ENCODE measurements around the gene GET4.
"Not testable (repeated sequence)": the region's sequence is repeated elsewhere in the genome, so short reads cannot be mapped to it uniquely, and the experiment has no call there.

The GET4 gene

DNA sequence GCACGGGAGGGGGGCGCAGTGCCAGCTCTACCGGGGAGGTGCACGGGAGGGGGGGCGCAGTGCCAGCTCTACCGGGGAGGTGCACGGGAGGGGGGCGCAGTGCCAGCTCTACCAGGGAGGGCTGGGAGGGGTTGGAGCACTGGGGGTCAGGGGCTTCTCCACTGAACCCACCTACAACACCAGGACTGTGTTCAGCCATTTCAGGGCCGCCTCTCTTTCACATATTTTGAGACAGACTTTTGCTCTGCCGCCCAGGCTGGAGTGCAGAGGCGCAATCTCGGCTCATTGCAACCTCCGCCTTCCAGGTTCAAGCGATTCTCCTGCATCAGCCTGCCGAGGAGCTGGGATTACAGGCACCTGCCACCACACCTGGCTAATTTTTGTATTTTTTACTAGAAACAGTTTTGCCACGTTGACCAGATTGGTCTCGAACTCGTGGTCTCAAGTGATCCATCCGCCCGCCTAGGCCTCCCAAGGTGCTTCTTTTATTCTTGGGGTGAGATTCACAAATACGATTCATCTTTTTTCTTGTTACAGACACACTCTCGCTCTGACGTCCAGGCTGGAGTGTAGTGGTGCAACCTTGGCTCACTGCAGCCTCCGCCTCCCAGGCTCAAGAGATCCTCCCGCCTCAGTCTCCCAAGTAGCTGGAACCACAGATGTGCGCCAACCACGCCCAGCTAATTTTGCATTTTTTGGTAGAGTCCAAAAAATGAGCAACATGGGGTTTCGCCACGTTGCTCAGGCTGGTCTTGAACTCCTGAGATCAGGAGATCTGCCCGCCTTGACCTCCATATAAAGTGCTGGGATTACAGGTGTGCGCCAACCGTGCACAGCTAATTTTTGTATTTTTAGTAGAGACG, 41.1 kb downstream of the GET4 start:
- no peak for DNase-seq

DNA sequence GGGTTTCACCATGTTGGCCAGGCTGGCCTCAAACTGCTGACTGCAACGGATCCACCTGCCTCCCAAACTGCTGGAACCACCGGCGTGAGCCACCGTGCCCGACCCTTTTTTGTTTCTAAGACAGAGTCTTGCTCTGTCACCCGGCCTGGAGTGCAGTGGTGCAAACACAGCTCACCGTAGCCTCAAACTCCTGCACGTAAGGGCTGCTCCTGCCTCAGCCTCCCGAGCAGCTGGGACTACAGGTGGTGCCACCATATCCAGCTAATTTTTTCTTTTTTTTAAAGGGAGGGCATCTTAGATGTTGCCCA, 41.7 kb downstream of the GET4 start:
- DNase-seq = no peak

DNA sequence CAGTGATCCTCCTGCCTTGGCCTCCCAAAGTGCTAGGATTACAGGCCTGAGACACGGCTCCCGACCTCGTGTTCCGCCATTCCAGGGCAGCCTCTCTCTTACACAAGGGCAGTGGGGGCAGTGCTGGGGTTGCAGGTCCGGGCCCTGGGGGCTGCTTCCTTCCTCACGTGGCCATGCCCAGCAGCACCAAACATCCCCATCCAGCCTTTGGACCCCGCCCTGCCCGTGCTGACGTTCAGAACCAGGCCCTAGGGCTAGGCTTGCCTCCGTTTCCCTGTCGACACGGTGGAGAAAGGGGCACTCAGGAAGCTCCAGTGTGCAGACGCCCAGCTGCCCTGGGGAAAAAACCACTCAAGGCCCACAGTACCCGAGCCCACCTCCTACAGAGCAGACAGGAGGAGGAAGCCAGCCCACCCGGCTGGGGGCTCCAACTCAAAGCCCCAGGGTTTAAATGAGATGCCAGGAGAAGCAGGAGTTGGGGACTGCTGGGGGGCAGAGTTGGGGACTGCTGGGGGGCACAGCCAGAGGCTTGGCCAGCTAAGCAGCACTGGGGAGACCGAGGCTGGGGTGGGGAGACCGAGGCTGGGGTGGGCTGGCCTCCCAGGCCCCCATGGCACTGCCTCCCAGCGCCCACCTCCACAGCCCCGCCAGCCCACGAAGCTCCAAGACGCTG, 42.2 kb downstream of the GET4 start:
- DNase-seq = no peak

DNA sequence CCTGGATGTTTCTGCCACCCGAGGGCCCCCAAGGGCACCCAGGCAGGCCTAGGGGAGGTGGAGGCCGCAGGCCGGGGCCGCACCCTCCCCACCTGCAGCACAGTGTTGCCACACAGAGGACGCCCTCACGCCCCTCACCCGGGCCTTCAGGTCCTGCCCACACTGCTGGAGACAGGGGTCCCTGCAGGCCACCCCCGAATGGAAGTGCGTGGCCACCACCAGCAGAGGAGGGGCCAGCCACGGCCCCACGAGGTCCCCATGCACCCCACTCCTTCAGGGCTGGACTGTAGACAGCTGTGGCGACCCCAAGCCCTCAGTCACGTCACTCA, 42.7 kb downstream of the GET4 start:
- no peak for DNase-seq

DNA sequence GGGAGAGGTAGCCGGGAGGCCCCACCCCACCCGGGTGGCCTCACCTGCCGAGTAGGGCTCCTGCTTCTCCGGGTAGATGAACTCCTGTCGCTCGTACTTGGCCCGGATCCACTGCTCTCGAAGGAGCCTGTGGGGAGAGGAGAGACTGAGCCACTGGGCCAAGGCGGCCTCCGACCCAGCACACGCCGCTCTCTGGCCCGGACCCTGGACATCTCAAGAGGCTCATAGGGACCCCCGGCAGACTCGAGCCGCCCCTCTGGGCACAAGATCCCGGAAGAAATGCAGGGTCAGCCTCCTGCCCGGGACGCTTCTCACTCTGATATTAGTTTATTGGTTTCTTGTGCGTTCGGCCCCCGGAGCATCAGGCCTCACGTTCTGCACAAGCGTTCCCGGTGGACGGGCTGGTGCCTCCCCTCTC, 43.6 kb downstream of the GET4 start:
- DNase-seq = no peak

DNA sequence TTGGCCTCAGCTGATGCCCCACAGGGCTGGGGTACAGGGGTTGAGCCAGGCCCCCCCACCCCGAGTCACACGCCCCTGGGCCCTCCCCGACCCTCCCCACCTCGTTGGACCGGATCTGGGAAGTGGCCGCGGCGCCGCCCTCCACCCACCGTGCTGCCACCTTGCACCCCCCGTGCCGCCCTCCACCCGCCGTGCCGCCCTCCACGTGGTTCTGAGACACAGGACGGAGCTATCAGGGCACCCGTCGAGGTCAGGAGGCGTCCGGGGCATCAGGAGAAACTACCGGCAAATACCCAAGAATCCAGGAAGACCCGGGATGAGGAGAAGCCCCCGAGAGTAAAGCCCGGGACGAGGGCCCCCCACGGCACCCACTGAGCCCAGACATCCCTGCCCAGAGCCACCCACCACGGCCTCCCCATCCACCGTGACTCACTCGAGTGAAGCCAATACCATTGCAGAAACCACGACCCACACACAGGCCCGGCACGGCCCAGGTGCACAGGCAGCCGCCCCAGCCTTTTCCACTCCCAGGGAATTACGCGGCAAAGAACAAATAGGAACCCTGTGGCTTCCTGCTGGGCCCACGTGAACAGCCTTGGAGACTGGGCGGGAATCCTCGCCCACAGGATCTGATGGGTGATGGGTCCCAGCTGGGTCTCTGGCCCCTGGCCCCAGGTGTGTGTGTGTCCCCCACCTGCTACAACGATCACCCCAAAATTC, 44.2 kb downstream of the GET4 start:
- DNase-seq = no peak

DNA sequence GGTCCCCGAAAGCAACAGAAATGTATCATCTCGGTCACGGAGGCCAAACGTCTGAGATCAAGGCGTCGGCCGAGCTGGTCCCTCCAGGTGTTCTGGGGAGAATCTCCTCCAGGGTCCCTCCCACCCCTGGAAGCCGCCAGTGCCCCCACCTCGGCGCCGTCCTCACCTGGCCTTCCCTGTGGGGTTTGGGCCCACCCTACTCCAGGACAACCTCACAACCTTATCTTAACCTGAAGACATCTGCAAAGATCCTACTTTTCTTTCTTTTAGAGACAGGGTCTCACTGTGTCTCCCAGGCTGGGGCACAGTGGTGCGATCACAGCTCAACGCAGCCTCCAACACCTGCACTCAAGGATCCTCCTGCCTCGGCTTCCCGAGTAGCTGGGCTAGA, 44.7 kb downstream of the GET4 start:
- DNase-seq = no peak

DNA sequence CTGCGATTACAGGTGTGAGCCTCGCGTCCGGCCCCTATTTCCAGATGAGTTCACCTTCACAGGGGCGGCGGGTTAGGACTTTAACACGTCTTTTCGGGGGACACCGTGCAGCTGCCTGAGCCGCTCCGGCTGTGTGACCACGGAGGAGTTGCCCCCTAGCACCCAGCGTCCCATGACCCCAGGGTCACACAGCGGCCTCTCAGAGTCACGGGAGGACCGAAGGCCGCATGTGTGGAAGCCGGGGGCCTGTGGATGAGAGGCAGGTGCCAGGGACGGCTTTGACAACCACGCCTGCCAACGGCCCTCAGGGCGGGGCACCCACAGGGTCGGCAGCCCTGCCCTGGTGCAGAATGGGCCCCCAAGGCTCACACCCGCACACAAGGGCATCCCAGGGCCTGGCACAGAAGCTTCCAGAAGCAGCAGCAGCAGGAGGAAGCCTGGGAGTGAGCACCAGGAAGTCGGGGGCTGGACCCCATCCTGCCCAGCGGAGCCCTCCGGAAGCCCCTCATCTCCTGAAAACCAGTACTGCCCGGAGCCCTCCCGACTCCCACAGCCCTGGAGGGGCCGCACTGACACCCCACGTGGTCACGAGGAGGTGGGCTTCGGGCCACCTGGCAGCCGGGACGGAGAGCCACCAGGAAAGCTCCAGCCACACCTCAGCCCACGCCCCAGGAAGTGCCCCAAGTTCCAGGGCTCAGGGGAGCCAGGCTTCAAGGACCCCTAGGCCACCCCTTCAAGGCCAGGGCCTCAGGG, 45.4 kb downstream of the GET4 start:
- no peak for DNase-seq

DNA sequence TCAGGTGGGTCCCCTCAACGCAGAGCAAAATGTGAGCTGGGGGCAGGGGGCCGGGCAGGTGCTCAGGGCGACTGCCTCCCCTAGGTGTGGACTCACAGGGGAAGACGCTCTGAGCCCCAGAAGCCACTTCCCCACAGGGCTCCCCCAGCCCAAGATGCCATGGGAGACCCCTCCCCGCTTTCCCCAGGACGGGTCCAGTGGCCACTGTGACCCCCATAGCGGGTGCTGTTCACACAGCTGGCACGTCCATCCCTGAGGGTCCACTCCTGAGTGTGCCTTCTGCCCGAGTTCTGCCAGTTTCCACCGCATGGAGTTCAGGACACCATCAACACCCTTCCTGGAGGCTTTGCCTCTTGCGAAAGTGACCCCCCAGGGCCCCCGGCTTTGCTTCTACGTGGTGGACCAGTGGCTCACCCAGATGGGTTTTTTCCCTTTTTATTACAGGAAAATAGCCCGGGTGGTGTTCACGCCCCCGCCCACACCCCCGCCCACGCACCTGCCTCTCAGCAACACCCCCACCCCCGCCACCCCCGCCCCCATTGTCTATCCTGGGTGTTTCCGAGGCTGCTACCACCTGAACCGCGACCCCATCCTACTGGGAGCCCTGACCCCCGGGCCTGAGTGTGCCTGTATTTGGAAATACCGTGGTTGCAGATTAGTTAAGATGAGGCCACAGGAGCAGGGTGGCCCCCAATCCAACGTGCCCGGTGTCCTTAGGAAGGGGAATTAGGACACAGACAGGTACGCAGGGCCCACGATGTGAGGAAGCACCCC, 46.2 kb downstream of the GET4 start:
- no peak for DNase-seq

DNA sequence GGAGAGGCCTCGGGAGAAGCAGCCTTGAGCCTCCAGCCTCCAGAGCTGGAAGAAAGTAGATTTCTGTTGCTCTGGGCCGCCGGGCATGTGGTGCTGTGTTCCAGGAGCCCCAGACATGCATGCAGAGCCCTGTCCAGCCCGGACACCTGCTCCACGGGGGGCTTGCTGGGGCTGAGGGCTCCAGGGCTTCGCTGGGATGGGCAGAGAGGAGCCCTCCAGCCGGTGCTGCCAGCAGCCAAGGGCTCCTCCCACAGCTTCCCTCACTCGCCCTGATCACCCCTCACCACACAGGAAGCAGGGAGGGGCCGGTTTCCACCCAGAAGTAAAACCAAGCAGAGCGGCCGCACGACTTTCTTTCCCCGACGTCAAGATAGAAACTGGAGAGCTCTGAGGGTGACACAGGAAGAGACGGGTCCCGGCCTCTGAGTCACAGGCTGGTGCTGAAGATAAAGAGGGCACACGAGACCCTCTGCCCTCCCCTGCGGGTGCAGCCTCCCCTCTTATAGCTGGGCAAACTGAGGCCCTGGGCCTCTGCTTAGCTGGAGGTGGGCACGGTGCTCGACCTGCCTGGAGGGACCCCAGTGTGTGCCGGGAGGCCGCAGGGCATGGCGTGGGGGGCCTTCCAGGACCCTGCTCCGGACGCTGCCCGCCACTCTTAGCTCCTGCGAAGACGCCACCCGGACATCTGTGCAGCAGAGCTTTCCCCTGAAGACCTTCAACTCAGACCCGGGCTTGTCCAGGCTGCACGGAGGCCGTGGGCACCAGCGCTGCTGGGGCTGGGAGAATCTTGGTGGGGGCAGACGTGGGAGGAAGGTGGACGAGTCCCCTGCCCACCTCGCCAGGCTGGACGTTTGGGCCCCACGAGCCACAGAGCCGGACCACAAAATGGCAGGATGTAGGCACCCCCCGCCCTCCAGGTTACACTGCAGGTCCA, 47.0 kb downstream of the GET4 start:
- no peak for DNase-seq

DNA sequence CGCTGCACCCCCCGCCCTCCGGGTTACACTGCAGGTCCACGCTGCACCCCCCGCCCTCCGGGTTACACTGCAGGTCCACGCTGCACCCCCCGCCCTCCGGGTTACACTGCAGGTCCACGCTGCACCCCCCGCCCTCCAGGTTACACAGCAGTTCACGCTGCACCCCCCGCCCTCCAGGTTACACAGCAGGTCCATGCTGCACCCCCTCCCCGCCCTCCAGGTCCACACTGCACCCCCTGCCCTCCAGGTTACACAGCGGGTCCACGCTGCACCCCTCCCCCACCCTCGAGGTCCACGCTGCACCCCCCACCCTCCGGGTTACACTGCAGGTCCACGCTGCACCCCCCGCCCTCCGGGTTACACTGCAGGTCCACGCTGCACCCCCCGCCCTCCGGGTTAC, 47.7 kb downstream of the GET4 start:
- DNase-seq = not testable (repeated sequence)

DNA sequence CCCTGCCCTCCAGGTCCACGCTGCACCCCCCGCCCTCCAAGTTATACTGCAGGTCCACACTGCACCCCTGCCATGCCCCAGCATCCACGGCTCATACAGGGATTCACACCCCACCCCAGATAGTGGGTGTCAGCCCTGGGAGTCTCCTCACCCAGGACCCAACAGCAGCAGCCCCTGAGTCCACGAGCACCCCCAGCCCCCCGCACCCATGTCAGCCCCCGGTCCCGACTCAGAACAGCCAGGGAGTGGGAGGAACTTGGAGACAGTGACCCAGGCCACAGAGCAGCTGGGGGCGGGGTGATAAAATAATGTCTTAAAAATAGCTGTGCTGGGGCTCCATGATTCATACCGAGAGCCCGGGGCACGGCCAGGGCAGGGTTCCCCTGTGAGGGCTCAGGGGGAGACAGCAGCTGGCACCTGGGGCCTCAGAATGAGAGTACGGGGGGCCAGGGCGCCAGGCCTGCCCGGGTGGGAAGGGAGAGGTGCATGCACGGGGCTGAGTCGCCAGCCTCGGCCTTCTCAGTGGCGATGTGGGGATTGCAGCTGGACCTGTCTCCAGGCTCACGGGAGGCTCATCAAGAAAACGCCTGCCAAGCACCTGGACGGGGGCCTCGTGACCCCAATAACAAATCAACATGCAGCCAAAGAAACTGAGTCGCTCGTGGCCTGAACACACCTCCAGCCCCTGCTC, 48.3 kb downstream of the GET4 start:
- DNase-seq = no peak

DNA sequence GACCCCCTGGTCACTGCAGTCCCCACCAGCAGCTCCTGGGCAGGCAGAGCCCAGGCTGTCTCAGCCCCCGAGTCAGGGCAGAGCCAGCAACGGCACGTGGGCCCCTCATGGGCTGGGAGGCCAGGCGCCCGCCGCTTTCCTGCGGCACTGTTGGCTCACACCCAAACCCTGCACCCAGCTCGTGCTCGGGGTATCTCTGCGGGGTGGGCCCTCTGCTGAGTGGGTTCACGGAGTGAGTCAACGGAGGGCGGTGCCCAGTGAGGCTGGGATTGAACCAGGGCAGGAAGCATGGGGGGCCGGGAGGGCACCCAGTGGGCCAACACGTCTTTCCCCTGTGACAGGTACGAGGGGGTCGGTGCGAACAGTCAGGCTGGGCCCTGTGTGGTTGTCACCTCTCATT, 49.2 kb downstream of the GET4 start:
- DNase-seq = no peak

DNA sequence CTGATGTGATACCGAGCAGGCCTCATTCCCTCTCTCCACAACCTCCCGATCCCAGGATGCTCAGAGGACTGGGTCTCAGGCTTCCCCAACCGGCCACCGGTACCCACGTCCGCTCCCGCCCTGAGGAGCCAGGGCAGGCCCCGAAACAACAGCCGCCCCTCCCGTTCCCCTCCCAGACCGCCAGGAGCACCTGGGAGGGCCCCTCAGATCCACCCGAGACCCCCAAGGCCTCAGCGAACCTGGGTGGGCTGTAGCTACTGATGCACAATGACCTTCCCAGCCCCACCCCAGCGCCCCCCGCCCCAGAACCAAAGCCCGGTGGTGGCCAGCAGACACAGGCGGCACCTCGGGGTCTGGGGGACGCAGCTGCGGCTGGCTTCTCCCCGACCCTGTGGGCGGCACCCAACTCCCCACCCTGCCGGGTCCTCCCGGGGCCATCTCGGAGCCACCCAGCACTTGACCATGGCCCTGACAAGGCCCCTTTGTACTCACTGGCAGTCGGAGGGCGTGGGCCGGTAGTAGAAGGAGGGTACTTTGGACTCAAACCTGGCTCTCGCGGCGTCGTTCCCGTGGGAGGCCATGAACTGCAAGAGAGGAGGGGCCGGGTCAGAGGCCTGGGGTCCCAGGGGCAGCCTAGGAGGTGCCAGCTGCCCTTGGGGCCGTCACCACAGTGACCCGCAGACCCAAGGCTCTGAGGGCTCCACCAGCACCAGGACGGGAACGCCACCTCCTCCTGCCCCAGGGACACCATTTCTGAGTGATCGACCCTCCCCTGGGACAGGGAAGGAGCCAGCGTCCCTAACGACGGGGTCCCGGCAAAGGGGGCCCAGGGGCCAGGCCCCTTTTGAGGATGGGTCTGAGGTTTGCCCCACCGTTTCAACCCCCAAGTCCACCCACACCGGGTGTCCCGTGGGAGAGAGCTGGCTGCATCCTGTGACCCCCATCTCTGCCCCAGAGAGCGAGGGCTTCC, 50.0 kb downstream of the GET4 start:
- DNase-seq = no peak

DNA sequence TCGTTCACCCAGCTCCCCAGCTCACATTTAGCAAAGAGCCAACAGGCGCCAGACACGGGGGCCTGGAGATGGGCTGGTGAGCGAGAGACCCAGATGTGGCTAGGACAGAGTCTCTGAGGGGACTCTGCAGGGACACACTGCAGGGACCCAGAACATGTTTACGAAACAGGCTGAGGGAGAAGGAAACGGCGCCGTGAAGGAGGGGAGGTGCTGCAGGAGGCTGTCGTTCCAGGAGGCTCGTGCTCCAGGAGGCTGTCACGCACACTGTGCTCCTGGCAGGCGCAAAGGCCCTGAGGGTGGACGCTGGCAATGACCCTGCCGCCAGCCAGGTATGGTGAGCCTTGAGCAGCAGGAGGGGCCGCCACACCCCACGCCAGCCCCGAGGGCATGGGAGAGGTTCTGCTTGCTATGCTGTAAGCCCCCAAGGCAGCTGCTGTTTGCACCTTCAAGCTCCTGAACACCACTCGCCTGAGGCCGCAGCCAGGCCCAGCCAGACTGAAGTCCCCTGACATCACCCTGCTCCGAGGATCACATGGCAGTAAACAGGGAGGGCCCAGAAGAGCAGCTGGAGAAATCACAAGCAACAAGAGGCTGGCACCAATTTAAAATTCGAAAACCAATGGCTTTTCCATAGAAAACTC, 50.8 kb downstream of the GET4 start:
- no peak for DNase-seq

DNA sequence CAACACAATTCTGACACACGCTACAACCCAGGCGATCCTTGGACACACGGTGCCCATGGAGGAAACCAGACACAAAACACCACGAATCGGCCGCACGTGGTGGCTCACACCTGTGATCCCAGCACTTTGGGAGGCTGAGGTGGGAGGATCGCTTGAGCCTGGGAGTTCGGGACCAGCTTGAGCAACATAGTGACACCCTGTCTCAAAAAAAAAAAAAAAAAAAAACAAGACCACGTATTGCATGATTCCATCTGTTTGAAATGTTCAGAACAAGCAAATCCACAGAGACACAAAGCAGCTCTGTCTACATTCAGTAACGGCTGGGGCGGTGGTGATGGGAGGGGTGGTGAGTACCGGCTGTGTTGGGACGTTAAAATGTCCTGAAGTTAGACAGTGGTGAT, 53.0 kb downstream of the GET4 start:
- DNase-seq = no peak

DNA sequence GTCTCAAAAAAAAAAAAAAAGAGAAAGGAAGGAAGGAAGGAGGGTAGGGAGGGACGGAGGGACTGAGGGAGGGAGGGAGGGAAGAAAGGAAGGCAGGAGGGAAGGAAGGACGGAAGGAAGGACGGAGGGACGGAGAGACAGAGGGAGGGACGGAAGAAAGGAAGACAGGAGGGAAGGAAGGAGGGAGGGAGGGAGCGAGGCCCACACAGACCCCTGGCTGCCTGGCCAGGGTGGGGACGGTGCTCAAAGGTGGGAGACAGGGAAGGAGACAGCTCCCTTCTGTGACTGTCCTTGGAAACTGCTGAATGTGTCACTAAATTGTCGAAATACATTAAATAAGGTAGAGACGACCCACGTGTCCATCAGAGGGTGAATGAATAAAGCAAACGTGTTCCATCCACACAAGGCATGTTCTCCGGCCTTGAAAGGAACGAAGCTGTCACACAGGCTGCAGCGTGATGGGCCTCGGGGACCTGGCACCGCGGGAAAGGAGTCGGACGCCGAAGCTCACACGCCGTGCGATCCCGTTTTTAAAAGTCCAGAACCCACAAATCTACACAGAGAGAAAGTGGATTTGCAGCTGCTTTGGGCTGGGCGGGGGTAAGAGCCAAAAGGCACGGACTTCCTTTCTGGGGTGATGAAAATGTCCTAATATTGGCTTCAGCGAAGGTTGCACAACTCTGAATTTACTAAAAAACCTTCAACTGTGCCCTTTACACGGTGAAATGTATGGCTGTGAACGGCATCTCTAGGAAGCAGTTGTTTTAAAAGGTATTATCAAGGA, 54.8 kb downstream of the GET4 start:
- no peak for DNase-seq
